ENCODE measurements around the gene TWSG1. TPM values are rescaled to one million over a fixed set of nuclear protein-coding genes. Genes with fewer than 3 reads are reported as not detected.
A peak's percentile ranks its signal among the peaks of the same experiment; 100 is the strongest.

TWSG1 gene
- total RNA-seq, 2 donors from 2014 or later = 14.7 to 16.6 TPM

DNA sequence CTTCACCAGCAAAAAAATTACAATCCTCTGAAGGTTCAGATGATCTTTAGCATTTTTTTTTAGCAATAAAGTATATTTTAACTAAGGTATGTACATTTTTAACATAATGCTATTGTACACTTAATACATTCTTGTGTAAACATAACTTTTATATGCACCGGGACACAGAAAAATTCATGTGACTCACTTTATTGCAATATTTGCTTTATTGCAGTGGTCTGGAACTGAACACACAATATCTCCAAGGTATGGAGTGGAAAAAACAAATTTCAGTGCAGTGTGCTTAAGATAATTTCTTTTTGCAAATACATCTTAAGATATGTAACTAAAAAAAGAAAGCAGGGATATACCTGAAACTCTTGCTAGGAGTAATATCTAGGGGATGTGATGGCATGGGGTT lies 5.1 kb upstream of the TWSG1 start:
- no peak overlapping the region for H3K27ac ChIP-seq
- no peaks in the 10 kb centered on the region for H3K4me1 ChIP-seq
- H3K4me3 ChIP-seq = no peak overlapping the region
- DNase-seq (ENCODE audit: low spot score) = no peak
- H3K27me3 ChIP-seq = no peaks in the 10 kb centered on the region
- H3K9me3 ChIP-seq = peaks cover 0 to 12% of the 10 kb centered on the region in 2 donors
- TF ChIP-seq, protein P1, sequence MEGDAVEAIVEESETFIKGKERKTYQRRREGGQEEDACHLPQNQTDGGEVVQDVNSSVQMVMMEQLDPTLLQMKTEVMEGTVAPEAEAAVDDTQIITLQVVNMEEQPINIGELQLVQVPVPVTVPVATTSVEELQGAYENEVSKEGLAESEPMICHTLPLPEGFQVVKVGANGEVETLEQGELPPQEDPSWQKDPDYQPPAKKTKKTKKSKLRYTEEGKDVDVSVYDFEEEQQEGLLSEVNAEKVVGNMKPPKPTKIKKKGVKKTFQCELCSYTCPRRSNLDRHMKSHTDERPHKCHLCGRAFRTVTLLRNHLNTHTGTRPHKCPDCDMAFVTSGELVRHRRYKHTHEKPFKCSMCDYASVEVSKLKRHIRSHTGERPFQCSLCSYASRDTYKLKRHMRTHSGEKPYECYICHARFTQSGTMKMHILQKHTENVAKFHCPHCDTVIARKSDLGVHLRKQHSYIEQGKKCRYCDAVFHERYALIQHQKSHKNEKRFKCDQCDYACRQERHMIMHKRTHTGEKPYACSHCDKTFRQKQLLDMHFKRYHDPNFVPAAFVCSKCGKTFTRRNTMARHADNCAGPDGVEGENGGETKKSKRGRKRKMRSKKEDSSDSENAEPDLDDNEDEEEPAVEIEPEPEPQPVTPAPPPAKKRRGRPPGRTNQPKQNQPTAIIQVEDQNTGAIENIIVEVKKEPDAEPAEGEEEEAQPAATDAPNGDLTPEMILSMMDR (IDR thresholded peaks at IDR 0.05) = no peak
- H3K36me3 ChIP-seq = no peaks in the 10 kb centered on the region

DNA sequence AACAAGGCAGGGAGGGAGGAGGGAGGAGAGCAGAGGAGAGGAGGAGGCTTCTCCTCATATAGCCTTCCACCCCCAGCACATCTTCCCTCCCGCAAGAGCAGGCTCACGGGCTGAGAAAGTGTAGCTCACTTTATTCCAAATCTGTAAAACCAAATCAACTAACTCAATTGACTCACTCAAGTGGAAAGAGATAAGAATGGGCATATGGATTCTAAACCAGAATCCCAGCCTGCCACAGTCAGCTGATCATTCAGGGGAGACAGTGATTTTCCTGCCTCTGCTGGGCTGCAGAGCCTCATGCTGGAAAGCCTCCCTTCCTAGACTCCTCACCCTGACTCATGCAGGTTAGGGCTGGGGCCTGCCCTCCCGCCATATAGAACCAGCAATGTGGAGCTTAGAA lies 4.2 kb upstream of the TWSG1 start:
- H3K4me3 ChIP-seq = no peak overlapping the region
- H3K9me3 ChIP-seq = peaks cover 0 to 12% of the 10 kb centered on the region in 2 donors
- no peaks in the 10 kb centered on the region for H3K36me3 ChIP-seq
- no peak overlapping the region for H3K27ac ChIP-seq
- TF ChIP-seq, protein P1 (IDR thresholded peaks at IDR 0.05) = no peak
- H3K27me3 ChIP-seq = no peaks in the 10 kb centered on the region
- H3K4me1 ChIP-seq = peaks cover 0 to 3% of the 10 kb centered on the region in 2 donors
- no peak for DNase-seq (ENCODE audit: low spot score)

DNA sequence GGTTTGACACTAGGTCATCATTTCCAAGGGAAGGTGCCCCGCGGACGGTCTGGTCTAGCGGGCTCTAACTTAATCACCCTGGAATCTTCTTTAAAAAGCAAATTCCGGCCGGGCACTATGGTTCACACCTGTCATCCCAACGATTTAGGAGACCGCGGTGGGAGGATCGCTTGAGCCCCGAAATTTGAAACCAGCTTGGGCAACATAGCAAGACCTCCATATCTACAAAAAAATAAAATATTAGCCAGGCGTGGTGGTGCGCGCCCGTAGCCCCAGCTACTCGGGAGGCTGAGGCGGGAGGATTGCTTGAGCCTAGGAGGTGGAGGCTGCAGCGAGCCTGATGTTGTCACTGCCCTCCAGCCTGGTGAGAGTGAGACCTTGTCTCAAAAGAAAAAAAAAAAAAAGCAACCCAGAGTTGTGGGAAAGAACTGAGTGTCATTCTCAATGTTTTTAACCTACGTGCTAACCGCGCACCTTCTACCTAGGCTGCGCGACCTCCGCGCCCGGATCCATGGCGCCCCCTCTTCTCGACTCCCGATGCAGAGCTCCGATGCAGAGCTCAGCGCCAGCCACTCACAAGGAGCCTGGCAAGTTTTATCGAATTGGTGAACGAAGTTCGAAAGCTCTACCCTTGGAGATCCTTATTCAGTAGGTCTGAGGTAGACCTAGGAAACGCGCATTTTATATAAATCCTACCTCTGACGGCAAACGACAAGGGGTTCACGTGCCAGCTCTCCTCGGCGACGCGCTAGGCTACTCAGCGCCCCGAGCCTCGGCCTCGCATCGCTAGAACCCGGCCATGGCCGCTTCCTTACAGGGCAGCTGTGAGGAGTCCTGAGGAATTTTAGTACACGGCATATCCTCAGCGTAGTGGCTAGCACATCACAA lies 888 bp upstream of the TWSG1 start:
- H3K36me3 ChIP-seq = peaks cover 8% of the 10 kb centered on the region
- peak; percentile 58 for DNase-seq (ENCODE audit: low spot score)
- H3K9me3 ChIP-seq = peaks cover 0 to 6% of the 10 kb centered on the region in 2 donors
- TF ChIP-seq, protein P1 (IDR thresholded peaks at IDR 0.05) = no peak
- peak overlapping the region; percentile 64 to 65 for H3K27ac ChIP-seq
- H3K4me3 ChIP-seq = peak overlapping the region; percentile 73 to 82
- H3K27me3 ChIP-seq = no peaks in the 10 kb centered on the region
- H3K4me1 ChIP-seq = peaks cover 0 to 7% of the 10 kb centered on the region in 2 donors

DNA sequence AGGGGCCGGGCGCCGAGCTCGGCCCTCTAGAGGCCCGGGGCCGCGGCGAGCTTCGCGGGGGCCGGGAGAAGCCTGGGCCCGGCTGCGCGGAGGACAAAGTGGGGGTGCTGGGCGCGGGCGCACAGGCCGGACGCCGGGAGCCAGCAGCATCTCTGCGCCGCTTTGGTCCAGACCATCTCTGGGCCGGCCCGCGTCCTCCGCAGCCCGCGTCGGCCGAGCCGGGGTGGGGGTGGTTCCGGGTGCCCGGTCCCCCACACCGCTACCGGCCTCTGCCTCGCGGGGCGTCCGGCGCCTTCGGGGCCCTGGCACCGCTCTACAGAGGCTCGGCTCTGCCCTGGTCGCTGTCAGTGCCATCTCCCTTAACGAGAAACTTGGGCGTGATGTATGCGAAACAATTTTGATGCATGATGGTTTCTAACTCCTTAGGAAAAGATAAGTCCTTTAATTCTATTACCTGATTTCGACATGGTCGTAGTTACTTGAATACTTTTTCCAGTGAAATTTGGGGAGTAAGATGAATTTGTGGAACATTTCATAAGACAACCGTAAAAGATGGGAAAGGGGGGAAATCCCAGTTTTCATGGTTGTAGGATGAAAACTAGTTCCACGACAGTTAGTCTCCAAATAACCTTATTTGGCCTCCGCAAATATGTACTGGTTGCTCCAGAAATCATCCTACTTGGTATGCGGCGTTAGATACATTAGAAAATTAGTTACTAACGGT lies 562 bp downstream of the TWSG1 start:
- H3K27me3 ChIP-seq = no peaks in the 10 kb centered on the region
- TF ChIP-seq, protein P1 (IDR thresholded peaks at IDR 0.05) = no peak
- H3K4me1 ChIP-seq = peaks cover 0 to 7% of the 10 kb centered on the region in 2 donors
- peak overlapping the region; percentile 73 to 82 for H3K4me3 ChIP-seq
- peaks cover 13% of the 10 kb centered on the region for H3K36me3 ChIP-seq
- H3K27ac ChIP-seq = peak overlapping the region; percentile 83 to 87
- DNase-seq (ENCODE audit: low spot score) = no peak
- no peaks in the 10 kb centered on the region for H3K9me3 ChIP-seq

DNA sequence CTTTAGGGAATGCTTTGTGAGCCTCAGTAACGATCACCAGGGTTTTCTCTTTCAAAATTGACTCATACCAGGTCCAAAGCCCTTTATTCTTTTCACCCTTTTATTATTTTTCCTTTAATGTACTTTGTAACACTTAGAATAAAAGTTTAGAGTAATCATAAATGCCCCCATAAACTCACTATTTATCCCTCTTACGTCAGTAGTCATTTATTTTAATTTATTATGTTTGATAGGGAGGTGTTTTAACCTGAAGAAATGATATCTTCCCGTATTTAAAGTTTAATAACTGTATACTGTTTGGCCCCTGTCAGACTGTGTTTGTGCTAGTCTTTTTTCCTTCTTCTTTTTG lies 1.1 kb downstream of the TWSG1 start:
- Histone ChIP-seq H3K4me1 (peaks cover 0 to 7% of the 10 kb centered on the region in 2 donors), H3K36me3 (peaks cover 13% of the 10 kb centered on the region), H3K27me3 (no peaks in the 10 kb centered on the region), H3K4me3 (peak overlapping the region; percentile 73 to 82), H3K27ac (no peak overlapping the region), H3K9me3 (no peaks in the 10 kb centered on the region)
- TF ChIP-seq, protein P1 (IDR thresholded peaks at IDR 0.05) = no peak
- no peak for DNase-seq (ENCODE audit: low spot score)

Measured in right atrium auricular region (tissue), 2 donors.